Mesenchymal stem cell (in vitro differentiated cells and primary cell): Measurements from ENCODE around the gene PAM16.

Source experiments
- DNase-seq: peaks from one replicate; pipeline ENCODE4 v3.0.0-alpha.2; 2013
- H2AFZ ChIP-seq: one replicate; pipeline ENCODE4 v1.6.1; 2013; ENCODE audit warnings: low read depth, mild to moderate bottlenecking, control low read depth, inconsistent platforms, low read length, moderate library complexity
- H2AK5ac ChIP-seq: 2 replicates; pipeline ENCODE4 v1.6.1; 2013; ENCODE audit warnings: low read length, moderate library complexity, mild to moderate bottlenecking, inconsistent platforms; ENCODE audit not compliant: severe bottlenecking
- H2BK120ac ChIP-seq: one replicate; pipeline ENCODE4 v1.6.1; 2013; ENCODE audit warnings: low read depth, mild to moderate bottlenecking, inconsistent platforms, low read length, moderate library complexity
- H2BK12ac ChIP-seq, 2 experiments: one replicate each; pipeline ENCODE4 v1.6.1; 2013; ENCODE audit warnings: inconsistent platforms in 2 of 2, low read length in 2 of 2, mild to moderate bottlenecking in 2 of 2, moderate library complexity in 2 of 2, control low read depth in 1 of 2
- H2BK15ac ChIP-seq: one replicate; pipeline ENCODE4 v1.6.1; 2013; ENCODE audit warnings: mild to moderate bottlenecking, low read depth, inconsistent platforms; ENCODE audit not compliant: poor library complexity, severe bottlenecking
- H2BK5ac ChIP-seq: 2 replicates; pipeline ENCODE4 v1.6.1; 2013; ENCODE audit warnings: low read depth, mild to moderate bottlenecking, low read length, control low read depth, inconsistent platforms; ENCODE audit not compliant: poor library complexity, severe bottlenecking
- H3K14ac ChIP-seq, 2 experiments: one replicate each; pipeline ENCODE4 v1.6.1; 2013; ENCODE audit warnings: inconsistent platforms in 2 of 2, low read length in 2 of 2, control low read depth in 1 of 2, mild to moderate bottlenecking in 1 of 2, moderate library complexity in 1 of 2
- H3K18ac ChIP-seq, 2 experiments: one replicate each; pipeline ENCODE4 v1.6.1; 2013; ENCODE audit warnings: inconsistent platforms in 2 of 2, low read length in 2 of 2, control low read depth in 1 of 2, low read depth in 1 of 2, mild to moderate bottlenecking in 1 of 2
- H3K23ac ChIP-seq, 2 experiments: one replicate each; pipeline ENCODE4 v1.6.1; 2013; ENCODE audit warnings: inconsistent platforms in 2 of 2, low read length in 2 of 2, mild to moderate bottlenecking in 2 of 2, moderate library complexity in 2 of 2, control low read depth in 1 of 2
- H3K27ac ChIP-seq: 2 replicates; pipeline ENCODE4 v1.5.1; 2013; ENCODE audit warnings: mild to moderate bottlenecking, moderate library complexity, low read length, control low read depth, inconsistent platforms; ENCODE audit not compliant: poor library complexity, severe bottlenecking
- H3K27me3 ChIP-seq, 2 experiments: 2 replicates each; pipeline versions ENCODE4 v1.6.1 to v1.7.0; 2013; ENCODE audit warnings: low read length in 2 of 2, mild to moderate bottlenecking in 2 of 2, moderate library complexity in 2 of 2, control low read depth in 1 of 2, inconsistent platforms in 1 of 2; ENCODE audit not compliant: control insufficient read depth in 1 of 2, insufficient read depth in 1 of 2
- H3K36me3 ChIP-seq, 2 experiments: 2 replicates each; pipeline versions ENCODE4 v1.6.1 to v1.7.0; 2013; ENCODE audit warnings: low read length in 2 of 2, control low read depth in 1 of 2, inconsistent platforms in 1 of 2, low read depth in 1 of 2, mild to moderate bottlenecking in 1 of 2; ENCODE audit not compliant: insufficient read depth in 2 of 2, control insufficient read depth in 1 of 2
- H3K4ac ChIP-seq, 2 experiments: one replicate each; pipeline ENCODE4 v1.6.1; 2013; ENCODE audit warnings: inconsistent platforms in 2 of 2, low read length in 2 of 2, mild to moderate bottlenecking in 2 of 2, moderate library complexity in 2 of 2, control low read depth in 1 of 2, low read depth in 1 of 2
- H3K4me1 ChIP-seq: 2 replicates; pipeline ENCODE4 v1.6.1; 2013; ENCODE audit warnings: low read depth, low read length, control low read depth; ENCODE audit not compliant: control insufficient read depth, insufficient read depth
- H3K4me2 ChIP-seq: 2 replicates; pipeline ENCODE4 v1.6.1; 2013; ENCODE audit warnings: low read length, mild to moderate bottlenecking, inconsistent platforms; ENCODE audit not compliant: poor library complexity, severe bottlenecking
- H3K4me3 ChIP-seq, 2 experiments: 2 replicates each; pipeline versions ENCODE4 v1.5.1 to v1.7.0; 2013; ENCODE audit warnings: low read length in 2 of 2, mild to moderate bottlenecking in 2 of 2, control low read depth in 1 of 2, low read depth in 1 of 2; ENCODE audit not compliant: insufficient read depth in 1 of 2
- H3K79me1 ChIP-seq: replicated peaks from 2 replicates; pipeline ENCODE4 v1.6.1; 2013; ENCODE audit warnings: mild to moderate bottlenecking, control low read depth, low read length, inconsistent platforms; ENCODE audit not compliant: poor library complexity, severe bottlenecking
- H3K9ac ChIP-seq: 2 replicates; pipeline ENCODE4 v1.7.0; 2013; ENCODE audit warnings: mild to moderate bottlenecking, low read length, moderate library complexity
- H3K9me3 ChIP-seq: 2 replicates; pipeline ENCODE4 v1.7.0; 2013; ENCODE audit warnings: mild to moderate bottlenecking, low read length; ENCODE audit not compliant: control insufficient read depth
- H4K8ac ChIP-seq: one replicate; pipeline ENCODE4 v1.6.1; 2013; ENCODE audit warnings: inconsistent platforms, mild to moderate bottlenecking, low read length, moderate library complexity
- H4K91ac ChIP-seq: one replicate; pipeline ENCODE4 v1.6.1; 2013; ENCODE audit warnings: mild to moderate bottlenecking, low read length, inconsistent platforms
- WGBS: methylation state at CpG from one replicate; pipeline ENCODE4 v1.1.7; 2013; ENCODE audit warnings: mixed read lengths; 5-methylcytosine and 5-hydroxymethylcytosine counted together

Gene PAM16

GRCh38 chr16:4352843-4353242, 1.7 kb upstream of the PAM16 start:
- no peak overlapping the region for H2AK5ac ChIP-seq
- H2BK5ac ChIP-seq = no peak overlapping the region
- H3K27ac ChIP-seq = no peak overlapping the region
- no peak overlapping the region for H2BK12ac ChIP-seq
- H2BK15ac ChIP-seq = peak overlapping the region; percentile 3
- H3K14ac ChIP-seq = no peak overlapping the region
- 89% methylated on average over 5 of the region's 5 CpGs for WGBS
- H3K4me1 ChIP-seq = peaks cover 9% of the 10 kb centered on the region
- no peak overlapping the region for H2BK120ac ChIP-seq
- H3K79me1 ChIP-seq = peaks cover 5% of the 10 kb centered on the region
- H4K8ac ChIP-seq = no peak overlapping the region
- H3K27me3 ChIP-seq = no peaks in the 10 kb centered on the region
- H3K4ac ChIP-seq = no peak overlapping the region
- DNase-seq = no peak
- H3K4me3 ChIP-seq = no peak overlapping the region
- no peak overlapping the region for H3K23ac ChIP-seq
- H3K9ac ChIP-seq = no peak overlapping the region
- H3K9me3 ChIP-seq = no peaks in the 10 kb centered on the region
- H3K18ac ChIP-seq = no peak overlapping the region
- H2AFZ ChIP-seq = no peak overlapping the region
- no peak overlapping the region for H4K91ac ChIP-seq
- H3K4me2 ChIP-seq = no peak overlapping the region
- peaks cover 0 to 24% of the 10 kb centered on the region in 2 experiments for H3K36me3 ChIP-seq

GRCh38 chr16:4351880-4352279, 759 bp upstream of the PAM16 start:
- no peak overlapping the region for H2BK12ac ChIP-seq
- WGBS = 69% methylated on average over 7 of the region's 7 CpGs
- DNase-seq = peak; percentile 32

GRCh38 chr16:4350365-4350786, 745 bp downstream of the PAM16 start:
- no peak overlapping the region for H2AFZ ChIP-seq
- H3K4me2 ChIP-seq = peak overlapping the region; percentile 81
- peak overlapping the region; percentile 94 for H3K9ac ChIP-seq
- WGBS = 39% methylated on average over 23 of the region's 24 CpGs
- no peak overlapping the region for H3K23ac ChIP-seq
- no peak overlapping the region for H2BK120ac ChIP-seq
- no peaks in the 10 kb centered on the region for H3K27me3 ChIP-seq
- H2AK5ac ChIP-seq = no peak overlapping the region
- no peak overlapping the region for H2BK12ac ChIP-seq
- peaks cover 11% of the 10 kb centered on the region for H3K4me1 ChIP-seq
- peak overlapping the region in 1 of 2 experiments; percentile 98 for H3K14ac ChIP-seq
- no peak overlapping the region for H4K8ac ChIP-seq
- no peak overlapping the region for H2BK15ac ChIP-seq
- H3K4me3 ChIP-seq = peak overlapping the region; percentile 94 to 98
- peaks cover 8% of the 10 kb centered on the region for H3K79me1 ChIP-seq
- peak overlapping the region in 1 of 2 experiments; percentile 90 for H3K4ac ChIP-seq
- H4K91ac ChIP-seq = no peak overlapping the region
- no peaks in the 10 kb centered on the region for H3K9me3 ChIP-seq
- H3K36me3 ChIP-seq = peaks cover 0 to 22% of the 10 kb centered on the region in 2 experiments
- peak overlapping the region; percentile 87 to 88 for H3K18ac ChIP-seq
- no peak for DNase-seq
- no peak overlapping the region for H3K27ac ChIP-seq
- H2BK5ac ChIP-seq = no peak overlapping the region

More at GRCh38 chr16:4351880-4352279, 759 bp upstream of the PAM16 start:
- H2BK15ac ChIP-seq = no peak overlapping the region
- H3K4me3 ChIP-seq = no peak overlapping the region
- no peak overlapping the region for H2BK5ac ChIP-seq
- no peak overlapping the region for H3K4me2 ChIP-seq
- peaks cover 6% of the 10 kb centered on the region for H3K79me1 ChIP-seq
- no peak overlapping the region for H4K8ac ChIP-seq
- H2AK5ac ChIP-seq = no peak overlapping the region
- peaks cover 0 to 25% of the 10 kb centered on the region in 2 experiments for H3K36me3 ChIP-seq
- no peak overlapping the region for H3K23ac ChIP-seq
- peak overlapping the region; percentile 46 for H3K9ac ChIP-seq
- H2AFZ ChIP-seq = no peak overlapping the region
- H3K27me3 ChIP-seq = no peaks in the 10 kb centered on the region
- H3K14ac ChIP-seq = no peak overlapping the region
- H3K9me3 ChIP-seq = no peaks in the 10 kb centered on the region
- no peak overlapping the region for H3K27ac ChIP-seq
- no peak overlapping the region for H2BK120ac ChIP-seq
- no peak overlapping the region for H3K4ac ChIP-seq
- H3K18ac ChIP-seq = no peak overlapping the region
- H3K4me1 ChIP-seq = peaks cover 11% of the 10 kb centered on the region
- no peak overlapping the region for H4K91ac ChIP-seq

GRCh38 chr16:4349332-4349731, 1.8 kb downstream of the PAM16 start:
- H2AFZ ChIP-seq = no peak overlapping the region
- H3K27ac ChIP-seq = no peak overlapping the region
- no peak overlapping the region for H3K4ac ChIP-seq
- no peak overlapping the region for H4K8ac ChIP-seq
- H3K4me3 ChIP-seq = no peak overlapping the region
- no peak overlapping the region for H2BK5ac ChIP-seq
- DNase-seq = no peak
- H3K14ac ChIP-seq = no peak overlapping the region
- 100% methylated on average over 2 of the region's 5 CpGs for WGBS
- no peaks in the 10 kb centered on the region for H3K27me3 ChIP-seq
- no peaks in the 10 kb centered on the region for H3K9me3 ChIP-seq
- peaks cover 11% of the 10 kb centered on the region for H3K4me1 ChIP-seq
- H2AK5ac ChIP-seq = no peak overlapping the region
- H2BK120ac ChIP-seq = no peak overlapping the region
- no peak overlapping the region for H2BK15ac ChIP-seq
- H3K23ac ChIP-seq = no peak overlapping the region
- peaks cover 0 to 19% of the 10 kb centered on the region in 2 experiments for H3K36me3 ChIP-seq
- H4K91ac ChIP-seq = no peak overlapping the region
- peak overlapping the region; percentile 41 for H3K9ac ChIP-seq
- H3K18ac ChIP-seq = no peak overlapping the region
- H3K4me2 ChIP-seq = no peak overlapping the region
- H3K79me1 ChIP-seq = peaks cover 10% of the 10 kb centered on the region
- H2BK12ac ChIP-seq = no peak overlapping the region
